H1 (cell line): Measurements from ENCODE around the gene TGFBR2. TPM values are rescaled to one million over a fixed set of nuclear protein-coding genes. Genes with fewer than 3 reads are reported as not detected.

Experiments used
- CTCF ChIA-PET: fragments of 300-600 bp; sonication (Branson Sonifier 250); formaldehyde crosslinking; loops from one replicate; lab custom pipeline; 2021; ENCODE audit not compliant: partially characterized antibody; lab: Charles Lee
- POLR2A ChIA-PET: fragments of 300-600 bp; sonication (Branson Sonifier 250); formaldehyde crosslinking; loops from one replicate; lab custom pipeline; 2021; ENCODE audit warnings: inconsistent platforms; ENCODE audit not compliant: partially characterized antibody; lab: Charles Lee
- DNase-seq, 2 experiments: peaks; one replicate each; pipeline versions ENCODE4 v3.0.0 to v3.0.0-alpha.2; 2010 to 2022; ENCODE audit warnings: low spot score in 2 of 2, low read depth in 1 of 2, mixed read lengths in 1 of 2
- FAIRE-seq: peaks from 2 replicates; lab custom pipeline; 2011; peaks lifted over from hg19 to GRCh38; lab: Jason Lieb, UNC
- H2AFZ ChIP-seq: 2 replicates; pipeline ENCODE4 v1.8.1; 2012; ENCODE audit warnings: low read length, inconsistent platforms
- H2AK5ac ChIP-seq: 2 replicates; pipeline ENCODE4 v1.6.1; 2013; ENCODE audit warnings: low read depth, low read length
- H2BK120ac ChIP-seq: replicated peaks from 2 replicates; pipeline ENCODE3; 2013; ENCODE audit warnings: low read depth, low read length, inconsistent platforms
- H2BK12ac ChIP-seq: 2 replicates; pipeline ENCODE4 v1.6.1; 2013; ENCODE audit warnings: low read depth, low read length
- H2BK15ac ChIP-seq: 2 replicates; pipeline ENCODE4 v1.6.1; 2013; ENCODE audit warnings: low read length
- H2BK20ac ChIP-seq: 2 replicates; pipeline ENCODE4 v1.6.1; 2013; ENCODE audit warnings: low read length
- H2BK5ac ChIP-seq: 2 replicates; pipeline ENCODE4 v1.6.1; 2013; ENCODE audit warnings: low read depth, low read length
- H3K14ac ChIP-seq: 2 replicates; pipeline ENCODE4 v1.6.1; 2013; ENCODE audit warnings: inconsistent platforms; ENCODE audit not compliant: insufficient read length
- H3K18ac ChIP-seq: 2 replicates; pipeline ENCODE4 v1.6.1; 2013; ENCODE audit warnings: low read length; ENCODE audit errors: extremely low read depth
- H3K23ac ChIP-seq: 2 replicates; pipeline ENCODE4 v1.6.1; 2013; ENCODE audit warnings: inconsistent platforms; ENCODE audit not compliant: insufficient read length
- H3K23me2 ChIP-seq: 2 replicates; pipeline ENCODE4 v1.6.1; 2013; ENCODE audit warnings: low read depth, low read length
- H3K27ac ChIP-seq: 2 replicates; pipeline ENCODE4 v1.6.1; 2011; ENCODE audit warnings: low read depth, low read length, inconsistent platforms
- H3K27me3 ChIP-seq, 4 experiments: replicated peaks in 1 of 4; 1 replicate in 1 of 4; 2 replicates in 3 of 4; pipeline versions ENCODE4 v1.6.1 to v1.8.1; 2011 to 2013; ENCODE audit warnings: low read length in 3 of 4, mild to moderate bottlenecking in 3 of 4, inconsistent platforms in 2 of 4, mixed read lengths in 2 of 4, moderate library complexity in 1 of 4; ENCODE audit not compliant: control insufficient read depth in 3 of 4, insufficient read depth in 3 of 4; ENCODE audit errors: extremely low read depth in 1 of 4
- H3K36me3 ChIP-seq, 4 experiments: 2 replicates each; pipeline versions ENCODE4 v1.6.1 to v1.8.1; 2011 to 2013; ENCODE audit warnings: mild to moderate bottlenecking in 4 of 4, low read length in 3 of 4, moderate library complexity in 2 of 4, control low read depth in 1 of 4, inconsistent platforms in 1 of 4; ENCODE audit not compliant: insufficient read depth in 4 of 4, control insufficient read depth in 2 of 4
- H3K4ac ChIP-seq: replicated peaks from 2 replicates; pipeline ENCODE3; 2013; ENCODE audit warnings: low read length, low read depth, mixed read lengths, inconsistent platforms; ENCODE audit not compliant: insufficient read length
- H3K4me1 ChIP-seq, 4 experiments: replicated peaks in 1 of 4; 1 replicate in 1 of 4; 2 replicates in 3 of 4; pipeline versions ENCODE4 v1.6.1 to v1.8.1; 2011 to 2013; ENCODE audit warnings: low read length in 3 of 4, inconsistent platforms in 2 of 4, mixed read lengths in 1 of 4; ENCODE audit not compliant: insufficient read depth in 4 of 4, control insufficient read depth in 3 of 4
- H3K4me2 ChIP-seq, 2 experiments: 2 replicates each; pipeline versions ENCODE4 v1.6.1 to v1.8.1; 2011 to 2013; ENCODE audit warnings: low read depth in 2 of 2, low read length in 2 of 2, control low read depth in 1 of 2, inconsistent platforms in 1 of 2, mild to moderate bottlenecking in 1 of 2; ENCODE audit not compliant: insufficient read depth in 1 of 2
- H3K4me3 ChIP-seq, 4 experiments: fragments of 200-600, 300-600 bp in 1 of 4; sonication (generic), shearing (Covaris generic), sonication (Bioruptor Twin) in 1 of 4; 2 replicates each; pipeline versions ENCODE4 v1.5.1 to v1.8.1; 2011 to 2016; ENCODE audit warnings: low read length in 4 of 4, low read depth in 3 of 4, control low read depth in 2 of 4, inconsistent platforms in 2 of 4, mild to moderate bottlenecking in 2 of 4, mixed read lengths in 1 of 4, moderate library complexity in 1 of 4; ENCODE audit not compliant: insufficient read depth in 2 of 4; ENCODE audit errors: extremely low read depth in 1 of 4
- H3K56ac ChIP-seq: replicated peaks from 2 replicates; pipeline ENCODE3; 2013; ENCODE audit warnings: low read depth, mild to moderate bottlenecking, mixed read lengths, low read length, inconsistent platforms; ENCODE audit not compliant: insufficient read length
- H3K79me1 ChIP-seq: 2 replicates; pipeline ENCODE4 v1.6.1; 2013; ENCODE audit warnings: low read depth, low read length, control low read depth
- H3K79me2 ChIP-seq, 2 experiments: 2 replicates each; pipeline versions ENCODE4 v1.6.1 to v1.8.1; 2012 to 2013; ENCODE audit warnings: low read length in 2 of 2, mild to moderate bottlenecking in 2 of 2, inconsistent platforms in 1 of 2; ENCODE audit not compliant: insufficient read depth in 2 of 2, control insufficient read depth in 1 of 2
- H3K9ac ChIP-seq, 4 experiments: replicated peaks in 1 of 4; 1 replicate in 1 of 4; 2 replicates in 3 of 4; pipeline versions ENCODE4 v1.6.1 to v1.8.1; 2011 to 2013; ENCODE audit warnings: low read depth in 3 of 4, low read length in 3 of 4, control low read depth in 2 of 4, mild to moderate bottlenecking in 2 of 4, moderate library complexity in 2 of 4, inconsistent platforms in 1 of 4; ENCODE audit errors: extremely low read depth in 1 of 4
- H3K9me3 ChIP-seq, 2 experiments: 2 replicates each; pipeline versions ENCODE4 v1.6.1 to v1.8.1; 2012 to 2013; ENCODE audit warnings: mild to moderate bottlenecking in 2 of 2, moderate library complexity in 2 of 2, control low read depth in 1 of 2, inconsistent platforms in 1 of 2, low read depth in 1 of 2, low read length in 1 of 2, mixed read lengths in 1 of 2; ENCODE audit not compliant: insufficient read depth in 2 of 2
- H4K20me1 ChIP-seq, 2 experiments: replicated peaks in 1 of 2; 2 replicates each; pipeline versions ENCODE3 to v1.8.1; 2011 to 2013; ENCODE audit warnings: inconsistent platforms in 2 of 2, low read length in 2 of 2, mild to moderate bottlenecking in 1 of 2; ENCODE audit not compliant: insufficient read depth in 2 of 2, control insufficient read depth in 1 of 2
- H4K5ac ChIP-seq: 2 replicates; pipeline ENCODE4 v1.6.1; 2013; ENCODE audit warnings: low read length, low read depth, mixed read lengths, inconsistent platforms; ENCODE audit not compliant: insufficient read length
- H4K8ac ChIP-seq: 2 replicates; pipeline ENCODE4 v1.8.0; 2013; ENCODE audit warnings: mild to moderate bottlenecking, moderate library complexity, low read length, inconsistent platforms; ENCODE audit not compliant: insufficient read depth; ENCODE audit errors: extremely low read depth
- H4K91ac ChIP-seq: replicated peaks from 2 replicates; pipeline ENCODE3; 2013; ENCODE audit warnings: low read length, mixed read lengths, inconsistent platforms; ENCODE audit not compliant: insufficient read length
- ASH2L ChIP-seq: fragments of 200-600, 300-600 bp; sonication (generic); IDR thresholded peaks from one replicate; pipeline ENCODE4 v1.7.1; 2017; ENCODE audit warnings: low read length
- CBX5 ChIP-seq: fragments of 300-800, 300-1000 bp; sonication (generic); IDR thresholded peaks from 2 replicates; pipeline ENCODE4 v1.7.1; 2016; ENCODE audit warnings: antibody characterized with exemption, low read length, low read depth
- CEBPB ChIP-seq: IDR thresholded peaks from 2 replicates; pipeline ENCODE4 v1.6.1; 2012; ENCODE audit warnings: low read depth, low read length
- KDM1A ChIP-seq: fragments of 200-600, 300-600 bp; sonication (generic); IDR thresholded peaks from 2 replicates; pipeline ENCODE4 v1.7.1; 2016; ENCODE audit warnings: mild to moderate bottlenecking, low read length, borderline replicate concordance
- KDM4A ChIP-seq: IDR thresholded peaks from one replicate; pipeline ENCODE4 v1.7.1; 2012; ENCODE audit warnings: low read depth, mild to moderate bottlenecking, moderate library complexity, low read length, inconsistent platforms; ENCODE audit not compliant: severe bottlenecking
- NANOG ChIP-seq: IDR thresholded peaks from 2 replicates; pipeline ENCODE4 v1.6.1; 2011; ENCODE audit warnings: low read length, low read depth, mild to moderate bottlenecking, inconsistent platforms; ENCODE audit not compliant: insufficient read depth, poor library complexity, severe bottlenecking
- NRF1 ChIP-seq: IDR thresholded peaks from 2 replicates; pipeline ENCODE4 v1.6.1; 2011; ENCODE audit warnings: mild to moderate bottlenecking, low read depth, low read length, improper control_type of control experiment
- POU5F1 ChIP-seq: IDR thresholded peaks from 2 replicates; pipeline ENCODE4 v1.6.1; 2011; ENCODE audit warnings: low read depth, mild to moderate bottlenecking, low read length, moderate library complexity
- RAD21 ChIP-seq, 2 experiments: IDR thresholded peaks in 1 of 2; conservative IDR thresholded peaks in 1 of 2; 2 replicates each; pipeline ENCODE4 v1.6.1; 2011; ENCODE audit warnings: low read depth in 2 of 2, low read length in 2 of 2, improper control_type of control experiment in 1 of 2, inconsistent platforms in 1 of 2, mild to moderate bottlenecking in 1 of 2, moderate library complexity in 1 of 2
- SIRT6 ChIP-seq: IDR thresholded peaks from one replicate; pipeline ENCODE4 v1.7.1; 2012; ENCODE audit warnings: low read length, inconsistent platforms
- SP1 ChIP-seq: IDR thresholded peaks from 2 replicates; pipeline ENCODE4 v1.6.1; 2011; ENCODE audit warnings: low read depth, low read length
- TBP ChIP-seq: IDR thresholded peaks from 2 replicates; pipeline ENCODE4 v1.6.1; 2011; ENCODE audit warnings: low read depth, low read length, improper control_type of control experiment
- ZNF274 ChIP-seq: IDR thresholded peaks from 2 replicates; pipeline ENCODE4 v1.7.0; 2012; ENCODE audit warnings: low read length, borderline replicate concordance; ENCODE audit errors: extremely low read depth
- WGBS, 2 experiments: shearing (Covaris generic) in 1 of 2; methylation state at CpG; one replicate each; pipeline versions ENCODE4 v1.1.6 to v1.1.7; 2013 to 2015; ENCODE audit warnings: low lambda C conversion rate in 2 of 2, mixed read lengths in 2 of 2, inconsistent platforms in 1 of 2, low coverage in 1 of 2, missing lambda C conversion rate in 1 of 2; ENCODE audit not compliant: insufficient replicate concordance in 2 of 2, insufficient coverage in 1 of 2, insufficient read length in 1 of 2; ENCODE audit errors: extremely low coverage in 1 of 2, missing lambda C conversion rate in 1 of 2; 5-methylcytosine and 5-hydroxymethylcytosine counted together
- polyA plus RNA-seq, 7 experiments: library from polyadenylated mRNA; depleted of rRNA in 3 of 7; stranded (reverse) in 5 of 7; unstranded in 2 of 7; fragments of >200 nt in 5 of 7; fragments of 200-250 nt in 2 of 7; gene quantifications; 1 replicate in 5 of 7; 2 replicates in 1 of 7; 4 replicates in 1 of 7; pipeline versions ENCODE4 v1.2.1 to v1.2.3, GENCODE V29; 2011 to 2013; ENCODE audit warnings: missing spikeins in 2 of 7, mixed read lengths in 2 of 7
- total RNA-seq: library from RNA; stranded (reverse); fragmentation: NEBNext Ultra II Directional; extraction: Animal tissue kit (Norgen Biotek cat#: 25700); gene quantifications from 2 replicates; pipeline ENCODE4 v1.2.1, GENCODE V29; 2021

Gene TGFBR2
- total and polyA plus RNA-seq, 2 of the 8 experiments (the other 6 are each of a cell fraction or from before 2014, with no cell fraction given), result 4.2 to 7.4 TPM

- no peaks in the 10 kb centered on the region; the same call in 1 of the 2 replicates for H3K79me1 ChIP-seq
- no peak overlapping the region for H3K4me3 ChIP-seq
- H4K8ac ChIP-seq, result no peak overlapping the region
- H2AFZ ChIP-seq, result no peak overlapping the region
- TF ChIP-seq TBP (no peak), KDM1A (no peak), ZNF274 (no peak), CBX5 (no peak), POU5F1 (no peak), RAD21 (IDR thresholded peaks at IDR 0.05 in 1 of 2, conservative IDR thresholded peaks at IDR 0.05 in 1 of 2; ENCODE audit: low read depth in 2 of 2, low read length in 2 of 2) (no peak), CEBPB (no peak), SIRT6 (no peak), SP1 (no peak), NANOG (no peak), ASH2L (no peak), KDM4A (no peak), NRF1 (no peak)
- H2AK5ac ChIP-seq, result no peak overlapping the region
- H2BK15ac ChIP-seq, result no peak overlapping the region
- no peaks in the 10 kb centered on the region for H3K27me3 ChIP-seq
- H3K4me1 ChIP-seq, result peaks cover 0 to 3% (median 0%) of the 10 kb centered on the region in 4 experiments; a peak in 2 of 7 replicates
- no peak overlapping the region for H3K14ac ChIP-seq
- H3K27ac ChIP-seq, result no peak overlapping the region
- H3K56ac ChIP-seq, result no peak overlapping the region
- H4K5ac ChIP-seq, result no peak overlapping the region
- H3K23ac ChIP-seq, result no peak overlapping the region
- H2BK12ac ChIP-seq, result no peak overlapping the region
- H3K36me3 ChIP-seq, result no peaks in the 10 kb centered on the region
- no peaks in the 10 kb centered on the region; the same call in 1 of the 2 replicates for H3K23me2 ChIP-seq
- no peak overlapping the region for H3K4ac ChIP-seq
- no peak overlapping the region for H2BK20ac ChIP-seq
- H3K9me3 ChIP-seq, result no peaks in the 10 kb centered on the region
- peaks cover 0 to 72% of the 10 kb centered on the region in 2 experiments for H3K79me2 ChIP-seq
- H3K9ac ChIP-seq, result no peak overlapping the region
- H2BK5ac ChIP-seq, result no peak overlapping the region
- 91% methylated on average over 4 of the region's 4 CpGs; no CpG with 5 or more reads in 1 of the 2 experiments for WGBS, 2 experiments
- H4K91ac ChIP-seq, result no peak overlapping the region
- ChIA-PET POLR2A (no interaction called here), CTCF (no interaction called here)
- no peaks in the 10 kb centered on the region for H4K20me1 ChIP-seq
- no peak overlapping the region for H2BK120ac ChIP-seq
- FAIRE-seq (no peak), DNase-seq (no peak)
- no peak overlapping the region for H3K4me2 ChIP-seq
- H3K18ac ChIP-seq, result no peak overlapping the region
Observed at GRCh38 chr3:30638685-30639412, 32.4 kb downstream of the TGFBR2 start.
